Subcutaneous adipose tissue (tissue), 4 donors: ENCODE data around the gene PTPRK. TPM values are rescaled to one million over a fixed set of nuclear protein-coding genes. Genes with fewer than 3 reads are reported as not detected.

ENCODE experiments used
- total RNA-seq, 4 donors: library from RNA; depleted of rRNA; stranded (reverse); fragments of >200 nt; gene quantifications; one replicate each; pipeline ENCODE4 v1.1.0, GENCODE V29; 2016
- TF ChIP-seq, protein P1 (sequence below): fragments of 450-650 bp; IDR thresholded peaks from one replicate; pipeline ENCODE4 v1.5.1; 2016; ENCODE audit warnings: low read depth, mild to moderate bottlenecking, control low read depth, antibody characterized with exemption, moderate library complexity

The PTPRK gene
- total RNA-seq, 4 donors from 2014 or later = 21.6 to 31.0 (median 26.1) TPM

- TF ChIP-seq, protein P1, sequence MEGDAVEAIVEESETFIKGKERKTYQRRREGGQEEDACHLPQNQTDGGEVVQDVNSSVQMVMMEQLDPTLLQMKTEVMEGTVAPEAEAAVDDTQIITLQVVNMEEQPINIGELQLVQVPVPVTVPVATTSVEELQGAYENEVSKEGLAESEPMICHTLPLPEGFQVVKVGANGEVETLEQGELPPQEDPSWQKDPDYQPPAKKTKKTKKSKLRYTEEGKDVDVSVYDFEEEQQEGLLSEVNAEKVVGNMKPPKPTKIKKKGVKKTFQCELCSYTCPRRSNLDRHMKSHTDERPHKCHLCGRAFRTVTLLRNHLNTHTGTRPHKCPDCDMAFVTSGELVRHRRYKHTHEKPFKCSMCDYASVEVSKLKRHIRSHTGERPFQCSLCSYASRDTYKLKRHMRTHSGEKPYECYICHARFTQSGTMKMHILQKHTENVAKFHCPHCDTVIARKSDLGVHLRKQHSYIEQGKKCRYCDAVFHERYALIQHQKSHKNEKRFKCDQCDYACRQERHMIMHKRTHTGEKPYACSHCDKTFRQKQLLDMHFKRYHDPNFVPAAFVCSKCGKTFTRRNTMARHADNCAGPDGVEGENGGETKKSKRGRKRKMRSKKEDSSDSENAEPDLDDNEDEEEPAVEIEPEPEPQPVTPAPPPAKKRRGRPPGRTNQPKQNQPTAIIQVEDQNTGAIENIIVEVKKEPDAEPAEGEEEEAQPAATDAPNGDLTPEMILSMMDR = no peak
Measured at GRCh38 chr6:128290221-128290620, 230.2 kb downstream of the PTPRK start.

GRCh38 chr6:128284128-128284527 is 236.3 kb downstream of the PTPRK start:
- TF ChIP-seq, protein P1 = no peak

- TF ChIP-seq, protein P1 = no peak
Measured at GRCh38 chr6:128282961-128283360, 237.4 kb downstream of the PTPRK start.

DNA sequence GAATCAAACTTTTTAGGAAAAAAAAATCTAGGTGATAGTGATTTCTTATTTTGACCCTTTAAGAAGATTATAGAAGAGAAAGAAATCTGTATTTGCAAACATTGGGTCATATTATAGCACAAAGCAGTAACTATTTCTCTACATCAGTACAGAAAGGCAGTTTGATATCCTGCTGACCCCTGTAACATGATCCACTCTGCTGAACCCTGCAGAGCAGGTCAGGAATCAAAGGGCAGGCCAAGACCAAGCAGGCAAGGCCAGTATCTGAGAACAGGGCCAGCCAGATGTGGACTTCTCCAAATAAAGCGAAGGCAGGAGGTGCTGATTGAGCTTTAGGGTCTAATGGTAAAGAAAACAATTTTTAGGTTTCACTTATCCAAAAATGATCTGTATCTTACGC is 239.4 kb downstream of the PTPRK start:
- TF ChIP-seq, protein P1 = no peak

- TF ChIP-seq, protein P1 = no peak
Measured at GRCh38 chr6:128280066-128280465, 240.3 kb downstream of the PTPRK start.

DNA sequence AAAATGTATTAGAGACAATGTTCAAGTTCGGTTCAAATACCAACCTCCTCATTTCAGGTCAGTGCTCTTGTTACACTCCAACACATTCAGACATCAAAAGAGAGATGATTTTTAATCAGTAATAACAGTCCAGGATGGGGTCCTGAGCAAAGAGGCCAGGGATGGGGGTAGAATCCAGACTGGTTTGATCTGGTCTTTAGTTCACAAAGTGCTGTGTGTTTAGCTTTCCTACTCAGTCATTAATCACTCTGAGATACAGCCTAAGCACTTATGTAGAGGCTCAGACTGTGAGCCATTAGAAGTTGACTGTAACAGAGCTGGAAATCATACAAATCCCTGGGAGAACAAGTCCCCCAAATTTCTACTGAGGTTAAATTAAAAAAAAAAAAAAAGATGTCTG is 241.6 kb downstream of the PTPRK start:
- TF ChIP-seq, protein P1 = no peak

DNA sequence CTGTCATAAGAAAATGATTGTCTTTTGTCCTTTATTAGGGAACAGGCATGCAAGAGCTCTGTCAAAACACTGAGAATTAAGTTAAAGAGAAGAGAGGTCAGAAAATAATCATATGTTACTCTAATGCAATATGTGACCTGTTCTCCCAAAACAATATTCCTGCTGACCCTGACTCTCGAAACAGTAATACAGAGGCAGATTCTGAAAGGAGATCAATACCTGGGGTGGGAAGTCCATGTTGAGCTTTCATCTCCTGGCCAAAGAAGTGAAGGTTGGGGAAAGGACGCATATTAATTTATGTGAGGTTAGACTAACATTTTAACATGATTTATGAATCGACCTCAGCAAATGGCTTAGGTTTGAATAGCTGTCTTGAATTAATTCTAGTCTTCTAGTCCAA is 243.0 kb downstream of the PTPRK start:
- TF ChIP-seq, protein P1 = no peak
